Myocyte (in vitro differentiated cells): Measurements from ENCODE around the gene PCGF5. TPM values are rescaled to one million over a fixed set of nuclear protein-coding genes. Genes with fewer than 3 reads are reported as not detected.
"Not testable (repeated sequence)": the region's sequence is repeated elsewhere in the genome, so short reads cannot be mapped to it uniquely, and the experiment has no call there.

Source experiments
- DNase-seq: peaks from one replicate; pipeline ENCODE4 v3.0.0-alpha.2; 2012; ENCODE audit warnings: low read depth
- total RNA-seq: library from RNA; depleted of rRNA; stranded (reverse); fragments of >200 nt; gene quantifications from 2 replicates; pipeline ENCODE4 v1.2.3, GENCODE V29; 2014

Gene PCGF5
- total RNA-seq, 1 donor from 2014 or later, result 28.9 TPM

DNA sequence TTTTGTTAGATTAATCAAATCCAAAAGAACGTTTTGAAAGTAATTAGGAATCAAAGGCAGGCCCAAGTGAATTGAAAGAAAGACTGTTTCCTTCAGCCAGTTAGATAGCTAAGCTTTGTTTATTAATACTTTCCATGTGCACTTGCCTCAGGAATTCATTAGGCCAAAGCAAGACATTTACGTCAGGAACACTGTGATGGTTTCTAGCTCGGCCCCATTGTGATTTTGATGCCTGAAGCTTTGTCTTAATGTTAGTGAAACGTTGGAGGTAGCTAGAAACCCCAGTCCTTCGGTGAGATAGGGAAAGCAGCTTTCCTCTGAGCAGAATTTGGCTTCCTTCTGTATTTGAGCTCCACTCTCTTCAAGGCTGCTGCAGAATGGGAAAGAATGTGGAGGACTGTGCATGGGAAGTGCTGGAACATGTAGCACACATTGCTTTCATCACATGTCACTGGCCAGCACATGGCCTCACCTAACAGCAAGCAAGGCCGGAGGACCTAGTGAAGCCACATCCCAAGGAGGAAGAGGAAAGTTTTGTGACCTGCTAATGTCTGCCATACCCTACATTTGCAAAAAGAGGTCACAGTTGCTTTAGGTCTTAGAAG is 64.1 kb downstream of the PCGF5 start:
- DNase-seq, result no peak

DNA sequence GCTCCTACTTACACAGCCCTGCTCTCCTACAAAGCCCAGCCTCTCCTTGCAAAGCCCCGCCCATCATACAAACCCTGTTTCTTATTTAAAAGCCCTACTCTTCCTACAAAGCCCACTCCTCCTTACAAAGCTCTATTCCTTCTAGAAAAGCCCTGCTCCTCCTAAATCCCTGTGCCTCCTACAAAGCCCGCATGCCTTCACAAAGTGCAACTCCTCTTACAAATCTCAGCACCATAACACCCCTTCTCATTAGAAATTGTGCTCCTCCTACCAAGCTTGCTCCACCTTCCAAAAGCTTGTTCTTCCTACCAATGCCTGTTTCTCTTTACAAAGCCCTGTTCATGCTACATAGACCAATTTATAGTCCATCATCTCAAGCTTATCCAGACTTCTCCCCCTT is 66.1 kb downstream of the PCGF5 start:
- no peak for DNase-seq

DNA sequence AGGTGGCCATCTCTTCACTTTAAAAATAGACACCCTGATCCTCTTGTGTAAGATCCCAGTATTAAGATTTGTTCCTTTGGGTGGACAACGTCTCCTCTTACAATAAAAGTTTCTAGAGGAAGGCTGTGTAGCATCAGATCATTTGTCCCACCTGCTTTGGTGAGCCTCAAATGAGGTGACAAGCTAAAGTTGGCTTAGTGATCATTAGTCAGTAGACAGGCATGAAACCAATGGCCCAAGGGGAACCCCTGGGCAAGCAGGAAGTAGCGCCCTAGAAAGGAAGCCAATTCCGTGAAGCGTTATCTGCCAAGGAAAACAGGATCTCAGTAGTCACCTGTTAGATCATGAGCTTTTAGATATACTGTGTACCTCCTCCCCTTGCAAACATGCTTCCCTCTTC is 66.8 kb downstream of the PCGF5 start:
- peak; percentile 93 for DNase-seq

DNA sequence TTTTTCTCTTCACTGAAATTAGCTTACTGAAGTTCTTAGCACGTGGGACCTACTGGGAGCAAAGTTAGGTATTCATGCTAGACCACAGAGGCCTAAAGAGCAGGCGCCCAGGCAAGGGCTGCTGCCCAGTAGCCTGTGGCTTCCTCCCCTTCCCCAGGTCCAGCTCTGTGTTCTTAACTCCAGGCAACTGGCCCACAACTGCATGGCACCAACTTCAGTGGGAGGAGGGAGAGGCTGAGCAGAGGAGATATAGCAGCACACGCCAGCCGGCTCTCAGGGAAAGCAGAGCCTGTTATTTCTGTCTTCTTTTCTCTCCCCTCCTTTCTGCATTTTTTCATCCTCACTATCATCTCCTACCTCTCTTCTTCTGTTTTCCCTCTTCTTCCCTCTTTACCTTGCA is 67.4 kb downstream of the PCGF5 start:
- peak; percentile 64 for DNase-seq

DNA sequence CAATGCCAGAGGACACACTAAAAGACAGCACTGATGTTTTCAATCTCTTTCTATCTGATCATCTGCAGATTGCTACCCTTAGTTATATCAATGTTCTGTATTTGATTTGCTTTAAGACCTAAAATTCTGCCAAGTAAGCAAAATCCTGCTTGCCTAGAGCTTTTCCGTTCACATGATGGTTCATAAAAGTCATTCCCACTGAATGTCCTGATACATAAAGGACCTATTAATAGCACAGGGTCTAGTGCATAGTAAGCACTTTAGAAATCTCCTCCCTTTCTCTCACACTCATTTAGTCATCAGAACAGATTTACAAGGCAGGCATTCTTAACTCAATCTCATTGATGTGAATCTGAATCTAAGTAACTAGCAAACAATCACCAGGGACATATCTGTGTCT is 68.8 kb downstream of the PCGF5 start:
- no peak for DNase-seq

DNA sequence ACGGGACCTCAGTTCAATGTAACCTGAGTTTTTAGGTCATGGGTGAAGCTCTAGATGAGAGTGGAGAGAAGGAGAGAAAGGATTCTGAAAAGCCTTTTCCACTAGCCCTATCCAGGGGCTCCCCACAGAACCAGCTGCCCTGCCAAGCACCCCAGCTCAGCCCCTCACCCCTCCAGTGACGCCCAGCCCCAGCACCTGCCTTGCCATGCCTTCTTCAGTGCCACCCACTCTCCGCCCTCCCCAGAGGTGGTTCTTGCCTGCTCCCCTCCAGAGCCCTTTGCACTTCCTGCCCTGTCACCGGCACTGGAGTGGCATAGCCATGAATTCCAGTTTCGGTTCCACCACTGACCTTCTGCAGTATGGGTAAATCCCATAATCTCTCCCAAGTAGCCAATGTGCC is 70.1 kb downstream of the PCGF5 start:
- no peak for DNase-seq

DNA sequence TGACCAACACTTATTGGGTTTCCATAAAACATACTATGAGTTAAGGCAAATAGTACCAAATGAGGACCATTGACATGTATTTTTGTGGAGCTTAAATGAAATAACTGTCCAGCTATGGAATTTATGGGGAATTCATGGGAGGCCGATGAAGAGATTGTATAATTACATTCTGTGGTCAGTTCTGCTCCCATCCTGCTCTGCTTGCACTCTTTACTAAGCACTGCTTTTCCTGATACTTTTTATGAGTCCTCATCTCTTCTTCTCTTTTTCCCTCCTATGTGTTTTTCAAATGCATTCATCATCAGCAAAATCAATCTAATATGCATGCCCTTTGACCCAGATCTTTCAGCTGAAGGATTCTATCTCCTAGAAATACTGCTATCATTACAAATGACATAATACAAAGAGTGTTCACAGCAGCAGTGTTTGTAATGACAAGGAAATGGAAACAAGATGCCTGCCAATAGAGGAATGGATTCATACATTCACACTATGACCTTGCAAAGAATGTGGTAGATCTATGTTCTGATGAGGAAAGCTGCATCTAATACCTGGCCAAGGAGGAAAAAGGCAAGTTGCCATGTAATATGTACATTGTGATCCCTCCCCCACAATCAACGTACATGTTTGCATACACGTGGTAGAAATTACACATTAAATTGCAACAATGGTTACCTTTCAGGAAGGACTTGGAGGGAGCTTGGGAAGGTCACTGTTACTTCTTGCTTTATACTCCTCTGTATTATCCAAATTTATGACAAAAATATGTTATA is 73.9 kb downstream of the PCGF5 start:
- DNase-seq, result no peak

DNA sequence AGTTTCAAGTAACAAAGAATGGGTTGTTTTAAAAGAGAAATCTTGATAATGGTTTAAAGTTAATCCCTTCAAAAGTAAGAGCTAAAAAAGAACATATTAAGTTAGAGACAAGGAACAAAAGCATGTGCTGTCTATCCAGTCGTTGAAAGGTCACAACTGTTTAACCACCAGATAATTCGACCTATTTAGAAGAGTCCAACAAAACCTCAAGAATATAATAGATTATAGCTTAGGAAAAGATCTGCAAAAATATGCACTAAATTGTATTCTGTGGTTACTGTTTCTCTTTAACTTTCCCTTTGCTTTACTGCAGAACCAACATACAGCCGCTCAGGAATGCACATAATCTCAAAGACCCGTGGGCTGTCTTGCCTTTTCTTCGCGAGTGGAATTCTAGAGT is 74.9 kb downstream of the PCGF5 start:
- DNase-seq, result no peak

DNA sequence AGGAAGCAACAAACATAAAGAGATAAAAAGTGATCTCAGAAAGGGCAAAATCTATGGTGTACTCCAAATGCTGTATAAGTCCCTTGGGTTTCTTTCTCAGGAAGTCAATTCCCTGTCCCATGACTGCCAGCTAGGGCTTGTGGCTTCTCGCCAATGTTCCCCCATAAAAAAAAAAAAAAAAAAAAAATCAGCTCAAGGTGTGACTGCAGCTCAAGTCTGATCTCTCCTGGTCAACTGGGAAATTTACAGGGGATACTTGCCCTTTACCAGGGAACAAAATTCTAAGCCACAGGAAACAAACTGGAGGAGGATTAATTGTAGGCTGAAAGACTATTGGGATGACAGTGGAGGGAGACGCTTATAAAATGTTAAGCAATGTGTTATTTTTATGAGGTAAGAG is 76.0 kb downstream of the PCGF5 start:
- peak; percentile 39 for DNase-seq

DNA sequence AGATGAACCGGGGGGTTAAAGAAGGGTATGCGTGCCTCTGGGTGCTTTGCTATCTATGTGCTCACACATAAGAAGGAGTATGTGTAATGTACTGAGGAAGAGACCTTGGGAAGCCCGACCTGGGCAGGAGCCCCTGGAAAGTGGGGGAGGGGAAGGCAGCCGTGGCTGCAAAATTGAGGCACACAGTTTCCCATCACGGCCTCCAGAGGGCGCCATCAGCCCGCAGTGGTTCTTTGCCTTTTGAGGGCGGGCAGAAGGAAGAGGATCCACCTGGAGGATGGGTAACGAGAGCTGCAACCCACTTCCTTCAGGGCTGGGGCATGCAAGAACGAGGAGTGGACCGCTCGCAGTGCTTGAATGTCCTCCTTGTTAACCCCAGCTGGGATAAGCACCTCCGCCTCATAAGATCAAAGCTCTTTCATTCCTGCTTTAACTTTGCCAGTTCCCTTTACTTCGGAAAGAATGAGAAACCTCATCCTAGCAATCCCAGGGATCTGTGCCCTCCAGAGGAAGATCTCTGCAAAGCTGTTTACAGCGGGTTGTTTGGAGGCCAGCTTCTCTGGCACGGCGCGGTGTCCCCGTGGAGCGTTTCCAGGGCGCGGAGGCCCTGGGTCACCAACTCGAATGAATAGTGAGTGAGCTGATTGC is 77.9 kb downstream of the PCGF5 start:
- peak; percentile 87 for DNase-seq

DNA sequence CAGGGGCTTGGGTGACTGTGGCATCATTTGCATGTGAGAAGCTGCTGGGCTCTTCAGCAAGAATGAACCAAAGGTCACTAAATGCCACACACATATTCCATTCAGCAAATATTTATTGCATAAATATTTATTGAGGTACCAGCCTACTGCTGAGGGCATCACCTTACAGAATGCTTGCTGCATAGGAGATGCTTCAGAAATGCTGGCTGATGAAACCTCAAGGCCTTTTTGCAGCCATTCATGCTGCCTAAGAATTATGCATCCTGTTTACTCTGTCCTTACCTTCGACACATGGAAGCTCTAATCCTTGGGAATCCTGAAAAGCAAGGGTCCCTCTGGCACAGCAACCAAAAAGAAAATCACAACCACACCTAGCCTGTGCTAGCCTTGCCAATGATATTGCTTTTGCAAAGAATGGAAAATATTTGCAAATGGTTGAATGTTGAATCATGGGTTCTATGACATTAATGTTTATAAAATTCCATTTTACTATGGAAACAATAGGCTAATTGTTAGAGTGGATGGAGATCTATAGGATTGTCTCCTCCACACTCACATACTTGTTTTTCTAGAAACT is 79.6 kb downstream of the PCGF5 start:
- no peak for DNase-seq

DNA sequence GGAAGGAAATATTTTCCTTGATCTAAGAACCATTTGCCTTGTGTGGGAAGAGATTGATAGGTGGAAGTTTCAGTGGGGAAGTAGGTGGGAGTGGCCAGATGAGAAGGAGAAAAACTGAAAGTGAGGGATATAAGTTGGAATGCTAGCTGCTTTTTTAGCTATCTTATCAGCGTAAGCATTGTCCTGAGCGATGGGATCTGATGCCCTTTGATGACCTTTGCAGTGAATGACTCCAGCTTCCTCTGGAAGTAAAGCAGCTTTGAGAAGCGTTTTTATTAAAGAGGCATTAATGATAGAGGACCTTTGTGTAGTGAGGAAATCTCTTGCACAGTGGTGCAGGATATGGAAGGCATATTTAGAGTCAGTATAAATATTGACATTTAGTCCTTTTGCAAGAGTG is 82.5 kb downstream of the PCGF5 start:
- not testable (repeated sequence) for DNase-seq

DNA sequence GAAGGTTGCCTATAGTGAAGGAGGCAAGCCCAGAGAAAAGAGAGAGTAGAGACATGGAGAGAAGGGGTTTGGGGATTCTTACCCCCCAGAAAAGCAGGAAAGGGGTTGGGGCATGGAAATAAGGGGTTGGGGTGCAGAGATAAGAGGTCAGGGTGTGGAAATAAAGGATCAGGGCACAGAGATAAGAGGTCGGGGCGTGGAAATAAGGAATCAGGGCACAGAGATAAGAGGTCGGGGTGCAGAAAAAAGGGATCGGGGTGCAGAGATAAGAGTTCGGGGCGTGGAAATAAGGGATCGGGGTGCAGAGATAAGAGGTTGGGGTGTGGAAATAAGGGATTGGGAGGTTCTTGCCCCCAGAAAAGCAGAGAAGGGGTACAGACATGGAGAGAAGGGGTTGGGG is 85.5 kb downstream of the PCGF5 start:
- DNase-seq, result not testable (repeated sequence)

DNA sequence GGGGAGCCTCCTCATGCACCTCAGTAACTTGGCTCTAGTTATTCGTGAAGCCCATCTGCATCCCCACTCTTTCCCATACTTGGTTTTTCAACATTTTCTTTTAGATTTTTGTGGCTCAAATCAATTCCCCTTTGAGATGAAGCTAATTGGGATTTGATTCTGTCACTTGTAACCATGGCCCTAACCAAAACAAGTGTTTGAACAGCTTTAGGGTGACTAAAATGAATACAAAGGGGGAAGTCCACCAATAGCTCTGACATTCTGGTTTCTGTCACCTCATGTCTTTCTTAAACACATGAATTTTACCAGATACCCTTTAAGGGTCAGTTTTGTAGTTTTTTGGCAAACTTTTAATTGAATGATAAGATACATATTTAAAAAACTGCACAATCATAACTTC is 87.0 kb downstream of the PCGF5 start:
- no peak for DNase-seq

DNA sequence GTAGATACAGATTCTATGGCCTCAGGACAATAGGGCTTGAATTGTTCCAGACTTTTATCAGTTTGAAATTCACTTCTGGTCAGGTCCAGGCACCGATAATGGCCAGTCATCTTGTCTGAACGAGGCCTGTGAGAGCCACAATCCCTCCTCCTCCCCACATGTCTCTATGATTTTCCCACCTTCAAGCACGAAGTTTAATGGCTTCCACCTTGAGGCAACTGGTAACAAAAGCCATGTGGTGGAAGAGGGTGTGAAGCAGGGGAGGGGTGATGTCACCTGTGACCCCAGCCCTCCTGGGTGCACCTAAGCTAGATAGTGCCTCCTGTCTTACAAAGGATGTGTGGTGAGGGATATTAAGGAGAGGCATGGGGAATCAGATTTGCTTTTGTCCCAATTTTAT is 89.2 kb downstream of the PCGF5 start:
- DNase-seq, result no peak

DNA sequence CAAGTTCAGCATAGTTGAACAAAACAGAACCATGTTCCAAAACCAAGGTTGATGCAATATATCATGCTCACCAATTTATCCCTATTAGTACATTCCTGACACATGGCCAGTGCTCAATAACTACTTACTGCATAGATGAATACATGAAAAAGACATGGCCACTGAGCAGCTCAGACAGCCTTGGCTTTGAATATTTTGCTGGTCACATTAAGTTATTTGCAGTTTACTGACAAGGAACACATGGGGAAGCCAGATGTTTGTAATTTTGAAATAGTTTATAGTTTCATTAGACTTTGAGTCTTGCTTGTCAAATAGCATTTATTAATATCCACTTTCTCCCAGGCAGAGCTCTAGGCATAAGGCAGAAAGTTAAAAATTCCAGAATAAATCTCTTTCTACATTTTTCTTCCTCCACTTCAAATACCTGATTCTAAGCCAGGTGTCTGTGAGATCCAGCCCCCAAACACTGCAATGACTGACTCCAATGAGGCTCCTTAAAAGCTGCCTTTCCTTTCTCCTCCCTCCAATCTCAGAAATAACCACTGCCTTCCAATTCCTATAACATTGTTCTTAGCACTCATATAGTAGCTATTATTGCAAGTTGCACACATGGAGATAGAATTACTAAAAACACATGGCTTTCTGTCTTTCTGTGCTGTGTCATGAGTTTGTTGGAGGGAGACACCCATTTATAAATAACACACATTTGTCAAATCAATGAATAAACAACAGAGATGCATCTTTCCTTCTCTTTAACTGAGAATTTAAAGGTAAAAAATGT is 91.3 kb downstream of the PCGF5 start:
- DNase-seq, result peak; percentile 29

DNA sequence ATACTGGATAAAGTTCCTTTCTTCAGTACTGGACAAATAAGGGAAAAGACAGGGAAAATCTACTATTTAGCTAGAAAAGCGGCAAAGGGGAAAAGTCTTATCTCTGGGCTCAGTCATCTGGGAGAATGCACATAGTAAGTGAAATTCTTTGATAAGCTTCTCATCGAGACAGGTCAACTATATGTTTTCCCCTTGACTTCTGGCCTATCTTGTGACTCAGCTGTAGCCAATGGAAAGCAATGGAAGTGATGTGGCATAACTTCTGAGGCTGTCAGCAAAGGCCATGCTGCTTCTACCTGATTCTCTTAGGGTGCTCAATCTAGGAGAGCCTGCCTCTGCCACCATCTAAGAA is 91.9 kb downstream of the PCGF5 start:
- no peak for DNase-seq

DNA sequence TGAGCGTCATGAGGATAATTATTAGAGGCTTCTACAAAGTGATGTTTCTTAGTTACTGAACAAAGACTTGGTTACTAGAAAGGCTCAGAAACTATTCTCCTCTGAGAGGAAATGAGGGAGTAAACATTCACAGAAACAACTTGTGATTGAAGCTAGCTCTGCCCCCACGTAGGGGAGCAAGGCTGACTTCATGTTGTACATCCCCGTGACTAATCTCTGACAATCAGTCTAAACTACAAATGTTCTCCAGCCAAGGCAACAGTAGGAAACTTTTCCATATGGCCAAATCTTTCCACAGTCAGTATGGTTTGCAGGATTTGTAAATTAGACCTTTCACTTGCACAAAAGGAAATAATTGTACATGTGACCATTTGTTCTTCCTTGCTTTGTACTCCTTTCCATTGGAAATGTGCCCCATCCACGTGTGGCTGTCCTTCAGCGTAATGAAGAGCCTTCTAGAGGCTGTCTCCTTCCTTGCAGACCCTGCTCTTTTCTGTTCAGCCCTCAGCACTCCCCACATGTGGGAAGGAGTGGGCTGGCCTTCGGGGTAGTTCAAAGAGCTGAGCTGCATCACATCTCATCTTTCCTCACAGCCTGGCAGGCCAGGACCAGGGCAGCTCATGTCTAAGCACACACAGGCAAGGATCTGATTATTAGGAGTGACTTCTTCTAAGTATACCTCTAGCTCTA is 93.5 kb downstream of the PCGF5 start:
- peak; percentile 25 for DNase-seq

DNA sequence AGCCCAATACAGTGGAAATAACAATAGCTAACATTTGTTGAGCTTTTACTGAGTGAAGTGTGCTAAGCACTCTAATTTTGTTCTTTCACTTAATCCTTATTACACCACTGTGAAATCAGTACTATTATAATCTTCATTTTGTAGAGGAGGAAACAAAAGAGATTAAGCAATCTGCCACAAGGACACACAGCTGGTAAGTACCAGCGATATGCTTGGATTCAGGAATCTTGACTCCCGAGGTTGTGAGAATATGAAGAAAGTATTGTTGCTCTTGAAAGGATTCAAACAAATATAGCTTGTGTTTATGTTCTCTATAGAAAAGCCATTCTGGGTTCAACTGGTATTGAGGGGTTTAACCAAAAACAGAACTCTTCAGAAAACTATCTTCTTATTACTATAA is 96.0 kb downstream of the PCGF5 start:
- DNase-seq, result no peak

DNA sequence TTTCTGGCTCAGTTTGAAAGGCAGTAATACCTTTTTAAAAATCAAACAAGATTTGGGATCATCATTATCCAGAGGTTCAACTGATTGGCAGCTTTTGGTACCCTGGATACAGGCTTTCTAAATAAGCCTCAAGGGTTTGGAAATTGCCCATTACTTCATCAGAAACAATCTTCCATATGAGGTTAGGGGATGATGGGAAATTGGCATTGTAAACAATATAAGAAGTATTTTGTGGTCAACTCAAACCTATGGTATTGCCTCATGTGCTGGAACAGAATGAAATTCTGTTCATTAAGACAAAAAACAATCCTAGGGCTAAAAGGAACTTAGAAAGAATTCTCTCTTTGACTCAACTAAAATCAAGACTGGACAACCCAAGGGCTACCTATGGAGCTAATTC is 97.1 kb downstream of the PCGF5 start:
- no peak for DNase-seq

DNA sequence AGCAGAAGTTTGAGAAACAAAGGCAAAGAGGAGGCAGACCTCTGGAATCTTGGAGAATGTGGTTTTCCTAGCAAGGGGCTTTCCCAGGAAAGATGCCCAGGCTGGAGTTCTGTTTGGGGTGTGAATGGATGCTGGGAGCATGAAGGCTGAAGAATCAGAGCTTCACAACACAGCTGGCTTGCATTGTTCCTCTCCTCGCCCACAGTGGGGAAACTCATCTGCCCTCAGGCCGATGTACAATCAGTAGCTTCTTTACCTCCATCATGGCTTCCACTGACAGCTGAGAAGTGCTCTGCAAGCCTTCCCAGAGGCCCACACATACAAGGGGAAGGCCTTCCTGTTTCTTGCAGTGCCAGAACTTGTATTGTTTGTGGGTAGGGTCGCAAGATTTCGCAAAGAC is 98.9 kb downstream of the PCGF5 start:
- DNase-seq, result no peak
